IPS-18c (cell line): ENCODE measurements around the gene CASP1.
"Not testable (repeated sequence)": the region's sequence is repeated elsewhere in the genome, so short reads cannot be mapped to it uniquely, and the experiment has no call there.

Experiments
- H3K4me3 ChIP-seq: 2 replicates; pipeline ENCODE4 v1.7.0; 2013; ENCODE audit warnings: low read depth, mild to moderate bottlenecking, low read length, moderate library complexity; ENCODE audit not compliant: insufficient read depth
- H3K9me3 ChIP-seq: one replicate; pipeline ENCODE4 v1.6.1; 2013; ENCODE audit warnings: mild to moderate bottlenecking, low read length, moderate library complexity; ENCODE audit not compliant: control insufficient read depth, insufficient read depth

CASP1 gene

DNA sequence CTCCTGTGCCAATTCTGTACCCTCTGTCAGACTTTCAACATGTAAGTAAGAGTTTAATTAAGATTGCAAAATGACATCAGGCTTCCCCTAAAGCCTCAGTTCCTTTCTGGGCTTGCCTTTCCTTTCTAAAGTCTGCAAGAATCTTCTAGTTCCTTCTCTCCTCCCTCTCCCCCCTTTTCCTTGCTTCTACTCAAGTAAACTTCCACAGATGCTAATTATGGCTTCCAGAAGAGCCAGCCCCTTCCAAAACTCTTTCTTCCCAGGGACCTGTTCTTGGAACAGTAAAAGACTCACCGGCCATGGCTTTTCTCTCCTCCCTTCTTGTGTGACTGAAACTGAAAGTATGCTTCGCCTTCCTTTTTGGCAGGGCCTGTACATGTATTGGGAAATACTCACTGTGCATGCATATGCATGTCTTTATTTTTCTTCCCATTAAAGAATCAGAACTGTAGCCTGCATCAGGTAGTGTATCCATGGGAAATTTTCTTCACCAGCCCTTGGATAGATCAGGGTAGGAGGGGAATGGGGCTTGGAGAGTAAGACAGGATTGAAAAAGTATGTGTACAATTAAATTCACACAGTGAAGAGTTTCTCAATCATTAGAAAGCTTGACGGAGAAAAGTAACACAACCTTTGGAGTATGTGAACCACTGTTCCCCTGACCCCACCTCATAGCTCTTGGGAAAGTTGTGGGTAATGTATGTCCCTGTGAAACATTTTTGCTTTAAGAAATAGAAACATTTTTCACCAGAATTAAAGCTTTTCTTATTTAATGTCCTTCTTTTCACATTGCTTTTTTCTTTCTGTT is at the start of gene CASP1:
CASP1 (minus strand) TSS at position 332 of the 808 bp plus-strand sequence; CDS start at position 301, 31 bp downstream.
- Histone ChIP-seq H3K9me3 (no peaks in the 10 kb centered on the region), H3K4me3 (no peak within 1 kb of the TSS)

GRCh38 chr11:105081412-105082150 is 46.6 kb upstream of the CASP1 start:
- no peaks in the 10 kb centered on the region for H3K9me3 ChIP-seq
- no peak overlapping the region for H3K4me3 ChIP-seq

DNA sequence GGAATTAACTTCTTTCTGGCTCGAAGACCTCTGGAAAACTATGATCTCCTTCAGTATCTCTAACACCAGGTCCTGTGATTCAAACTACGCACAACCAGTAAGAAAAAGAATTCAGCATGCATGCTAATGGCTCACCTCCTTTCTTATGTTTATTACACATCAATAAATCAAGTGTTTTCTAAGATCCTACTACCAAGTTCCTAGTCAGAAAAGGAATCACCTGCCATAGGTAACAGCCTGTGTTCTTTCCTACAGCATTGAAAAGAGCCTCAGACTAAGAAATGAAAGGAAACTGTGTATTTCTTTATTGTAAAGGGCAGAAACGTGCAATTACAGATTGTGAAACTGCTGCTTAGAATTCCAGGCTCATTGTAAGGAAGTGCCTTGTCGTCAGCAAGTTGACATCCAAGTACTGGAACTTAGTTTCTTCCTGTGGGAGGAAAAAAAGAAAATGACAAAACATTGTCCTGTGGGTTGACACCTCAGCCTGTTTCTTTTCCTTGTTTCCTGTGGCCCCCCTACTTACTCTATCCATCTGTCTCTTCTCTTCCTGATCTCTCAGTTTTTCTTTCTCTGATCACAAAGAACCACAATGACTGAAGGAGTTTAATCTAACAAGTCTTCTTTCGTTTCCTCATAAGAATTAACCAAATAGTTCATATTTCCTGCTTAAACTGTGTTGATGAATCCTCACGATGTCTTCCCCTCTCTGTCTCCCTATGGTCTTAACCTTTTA is 45.4 kb upstream of the CASP1 start:
- not testable (repeated sequence) for H3K4me3 ChIP-seq, H3K9me3 ChIP-seq

DNA sequence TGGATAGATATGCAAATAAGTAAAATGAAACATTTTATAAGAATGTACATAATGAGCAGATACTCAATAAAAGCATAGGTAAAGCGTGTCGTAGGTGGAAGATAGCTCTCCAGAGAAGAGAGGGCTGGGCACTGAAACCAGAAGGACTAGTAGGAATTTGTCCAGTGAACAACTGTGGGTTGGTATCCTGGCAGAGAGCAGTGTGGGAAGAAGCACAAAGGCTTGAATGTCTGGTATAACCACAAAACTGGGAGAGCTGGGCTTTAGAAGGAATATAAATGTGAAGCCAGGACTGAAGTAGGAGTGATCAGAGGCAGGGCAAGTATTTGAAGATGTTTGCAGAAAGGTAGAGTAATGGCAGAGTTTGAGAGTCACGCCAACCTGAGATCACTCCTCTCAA is 43.3 kb upstream of the CASP1 start:
- Histone ChIP-seq H3K9me3 (no peaks in the 10 kb centered on the region), H3K4me3 (no peak overlapping the region)

DNA sequence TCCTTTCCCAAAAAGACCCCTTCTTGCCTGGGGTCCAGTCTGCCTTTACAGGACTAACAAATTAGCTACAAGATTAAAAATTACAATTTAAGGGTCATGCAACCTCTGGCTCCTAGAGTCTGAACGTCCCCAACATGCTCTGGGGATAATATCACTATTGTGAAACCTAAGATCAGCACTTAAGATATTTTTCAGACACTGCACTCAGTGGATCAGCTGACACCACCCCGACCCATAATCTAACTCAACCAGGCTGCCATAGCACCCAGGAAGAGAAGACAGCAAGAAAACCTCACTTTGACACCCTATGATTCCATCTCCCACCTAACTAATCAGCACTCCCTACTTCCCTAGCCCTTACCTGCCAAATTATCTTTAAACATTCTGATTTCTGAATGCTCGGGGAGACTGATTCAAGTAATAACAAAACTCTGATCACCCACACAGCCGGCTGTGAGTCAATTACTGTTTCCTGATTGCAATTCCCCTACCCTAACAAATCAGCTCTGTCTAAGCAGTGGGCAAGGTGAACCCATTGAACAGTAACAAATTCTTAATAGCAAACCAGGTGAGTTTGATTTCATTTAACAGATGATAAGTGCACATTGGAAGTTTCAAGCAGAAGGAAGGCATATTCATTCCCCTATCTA is 42.3 kb upstream of the CASP1 start:
- not testable (repeated sequence) for H3K4me3 ChIP-seq, H3K9me3 ChIP-seq

DNA sequence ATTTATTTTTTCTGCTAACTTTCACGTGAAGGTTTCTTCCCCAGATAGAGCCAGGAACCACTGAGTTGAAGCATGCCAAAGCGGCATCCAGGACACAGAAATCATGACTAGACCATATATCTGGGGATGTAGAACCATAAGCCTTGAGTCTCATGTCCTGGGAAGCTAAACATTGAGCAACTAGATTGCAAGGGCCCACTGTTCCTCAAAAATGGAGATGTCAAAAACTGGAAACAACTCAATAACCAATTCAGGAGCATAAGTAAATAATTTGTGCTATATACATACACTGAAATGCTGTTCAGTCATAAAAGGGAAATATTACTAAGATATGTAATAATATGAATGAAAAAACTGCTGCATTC is 39.2 kb upstream of the CASP1 start:
- no peak overlapping the region for H3K4me3 ChIP-seq
- H3K9me3 ChIP-seq = no peaks in the 10 kb centered on the region

DNA sequence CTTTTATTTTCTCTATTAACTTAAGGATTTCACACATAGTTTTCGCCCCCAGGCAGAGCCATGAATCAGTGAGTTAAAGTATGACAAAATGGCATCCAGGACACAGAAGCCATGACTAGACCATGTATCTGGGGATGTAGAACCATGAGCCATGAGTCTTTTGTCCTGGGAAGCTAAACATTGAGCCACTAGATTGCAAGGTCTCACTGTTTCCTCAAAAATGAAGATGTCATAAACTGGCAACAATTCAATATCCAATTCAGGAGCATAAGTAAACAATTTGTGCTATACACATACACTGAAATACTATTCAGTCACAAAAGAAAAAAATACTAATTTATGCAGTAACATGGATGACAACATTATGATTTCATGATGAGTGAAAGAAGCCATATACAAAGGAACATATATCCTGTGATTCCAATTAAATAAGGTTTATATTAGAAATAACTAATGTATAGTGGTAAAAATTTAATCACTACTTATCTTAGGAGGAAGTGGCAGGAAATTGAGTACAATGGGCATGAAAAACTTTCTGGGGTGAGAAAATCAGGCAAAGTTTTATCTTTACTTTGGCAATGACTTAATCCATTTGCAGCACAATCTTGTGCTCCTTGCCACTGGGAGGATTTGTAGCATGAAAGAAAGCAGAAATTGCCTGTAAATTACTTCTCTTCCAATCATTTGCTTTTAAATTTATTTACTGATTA is 38.7 kb upstream of the CASP1 start:
- Histone ChIP-seq H3K4me3 (no peak overlapping the region), H3K9me3 (no peaks in the 10 kb centered on the region)

- H3K9me3 ChIP-seq = not testable (repeated sequence)
Observed at GRCh38 chr11:105072080-105072479, 37.1 kb upstream of the CASP1 start.

GRCh38 chr11:105071089-105071732 is 36.3 kb upstream of the CASP1 start:
- no peaks in the 10 kb centered on the region for H3K9me3 ChIP-seq
- no peak overlapping the region for H3K4me3 ChIP-seq

More at GRCh38 chr11:105072080-105072479, 37.1 kb upstream of the CASP1 start:
- not testable (repeated sequence) for H3K4me3 ChIP-seq

GRCh38 chr11:105070306-105070705 is 35.4 kb upstream of the CASP1 start:
- Histone ChIP-seq H3K4me3 (no peak overlapping the region), H3K9me3 (no peaks in the 10 kb centered on the region)

DNA sequence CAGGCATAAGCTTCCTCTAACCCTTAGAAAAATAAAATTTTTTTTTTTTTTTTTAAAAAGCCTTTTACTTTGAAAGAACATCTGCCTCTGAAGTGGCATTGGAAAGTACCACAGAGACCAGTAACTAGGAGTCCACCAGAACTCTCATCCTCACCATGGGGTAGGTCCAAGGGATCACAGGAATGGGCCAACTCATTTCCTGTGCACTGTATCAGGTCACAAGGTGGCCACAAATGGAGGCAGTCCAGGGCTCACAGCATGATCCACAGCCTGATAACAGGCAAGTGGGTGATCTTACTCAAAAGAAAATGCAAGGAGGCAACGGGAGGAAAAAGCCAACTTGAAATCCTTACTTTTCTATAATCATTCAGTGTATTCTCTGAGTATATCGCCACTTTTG is 34.8 kb upstream of the CASP1 start:
- not testable (repeated sequence) for H3K4me3 ChIP-seq, H3K9me3 ChIP-seq

- not testable (repeated sequence) for H3K9me3 ChIP-seq, H3K4me3 ChIP-seq
Observed at GRCh38 chr11:105063245-105063941, 28.4 kb upstream of the CASP1 start.

DNA sequence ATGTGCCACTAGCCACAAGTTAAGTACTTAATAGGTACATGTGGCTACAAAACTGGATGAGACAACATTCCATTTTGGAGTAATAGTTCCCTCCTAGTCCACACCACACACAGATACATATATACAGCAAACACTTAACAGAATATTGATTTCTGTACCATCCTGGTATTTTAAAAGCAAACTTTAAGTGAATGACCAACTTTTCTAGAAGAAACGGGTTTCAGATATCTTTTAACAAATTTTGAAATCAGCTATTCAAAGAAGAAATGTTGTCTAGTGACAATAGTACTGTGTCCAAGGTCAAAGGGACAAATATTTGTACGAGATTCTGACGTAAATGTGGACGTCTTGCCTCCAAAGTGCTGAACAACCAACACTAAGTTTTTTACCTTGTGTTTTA is 22.5 kb upstream of the CASP1 start:
- Histone ChIP-seq H3K9me3 (peaks cover 2% of the 10 kb centered on the region), H3K4me3 (no peak overlapping the region)

DNA sequence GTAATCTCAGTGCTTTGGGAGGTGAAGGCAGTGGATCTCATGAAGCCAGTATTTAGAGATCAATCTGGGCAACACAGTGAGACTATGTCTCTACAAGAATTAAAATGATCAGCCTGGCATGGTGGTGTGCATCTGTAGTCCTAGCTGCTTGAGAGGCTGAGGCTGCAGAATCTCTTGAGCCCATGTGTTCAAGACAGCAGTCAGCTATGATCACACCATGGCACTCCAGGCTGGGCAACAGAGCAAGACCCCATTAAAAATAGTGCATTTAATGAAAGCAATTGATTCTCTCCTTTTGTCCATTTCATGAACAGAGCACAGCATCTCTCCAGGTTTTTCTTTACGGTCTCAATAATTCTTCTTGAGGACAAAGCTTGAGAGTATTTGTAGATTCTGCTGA is 21.5 kb upstream of the CASP1 start:
- Histone ChIP-seq H3K4me3 (no peak overlapping the region), H3K9me3 (peaks cover 2% of the 10 kb centered on the region)

GRCh38 chr11:105054723-105055493 is 20.0 kb upstream of the CASP1 start:
- Histone ChIP-seq H3K4me3 (no peak overlapping the region), H3K9me3 (peaks cover 2% of the 10 kb centered on the region)
